Panc1 (cell line): ENCODE measurements around the gene GATA5. TPM values are rescaled to one million over a fixed set of nuclear protein-coding genes. Genes with fewer than 3 reads are reported as not detected.

Source experiments
- ATAC-seq: fragments of 200-7000 bp; cut with Tn5 transposase; 2 replicates; pipeline ENCODE4 v1.9.1; 2020; ENCODE audit warnings: mild to moderate bottlenecking, moderate library complexity
- BruUV-seq: library from RNA; stranded (reverse); fragments of 400-500 nt; replicated peaks from 2 replicates; lab custom pipeline; 2021; lab: Mats Ljungman, UMichigan
- CTCF ChIA-PET: fragments of 300-600 bp; sonication (Branson Sonifier 250); formaldehyde crosslinking; loops from one replicate; lab custom pipeline; 2022; ENCODE audit warnings: antibody characterized with exemption; lab: Charles Lee
- POLR2A ChIA-PET: fragments of 300-600 bp; sonication (Branson Sonifier 250); formaldehyde crosslinking; loops from one replicate; lab custom pipeline; 2022; ENCODE audit warnings: antibody characterized with exemption; lab: Charles Lee
- DNase-seq: peaks from one replicate; pipeline ENCODE4 v3.0.0-alpha.2; 2010; ENCODE audit warnings: low read depth, low spot score
- H3K27ac ChIP-seq: 2 replicates; pipeline ENCODE4 v1.5.1; 2011; ENCODE audit warnings: mild to moderate bottlenecking, low read length, inconsistent platforms
- H3K27me3 ChIP-seq: fragments of 200-500 bp; sonication (Bioruptor generic); 2 replicates; pipeline ENCODE4 v1.6.0; 2014; ENCODE audit warnings: low read length, inconsistent platforms; ENCODE audit not compliant: control insufficient read depth, insufficient read depth
- H3K36me3 ChIP-seq: fragments of 200-500 bp; sonication (Bioruptor generic); 2 replicates; pipeline ENCODE4 v1.5.1; 2014; ENCODE audit warnings: inconsistent platforms, mild to moderate bottlenecking, low read length, moderate library complexity; ENCODE audit not compliant: control insufficient read depth, insufficient read depth
- H3K4me1 ChIP-seq: 2 replicates; pipeline ENCODE4 v1.5.1; 2011; ENCODE audit warnings: inconsistent platforms, mild to moderate bottlenecking, low read length, moderate library complexity; ENCODE audit not compliant: control insufficient read depth, insufficient read depth
- H3K4me3 ChIP-seq, 2 experiments: 2 replicates each; pipeline ENCODE4 v1.5.1; 2011 to 2012; ENCODE audit warnings: low read depth in 2 of 2, low read length in 2 of 2, mild to moderate bottlenecking in 2 of 2, inconsistent platforms in 1 of 2, moderate library complexity in 1 of 2
- H3K9me3 ChIP-seq: fragments of 200-500 bp; sonication (Bioruptor generic); 2 replicates; pipeline ENCODE4 v1.5.1; 2014; ENCODE audit warnings: low read depth, mild to moderate bottlenecking, inconsistent platforms, low read length, moderate library complexity; ENCODE audit not compliant: control insufficient read depth, insufficient read depth
- POLR2AphosphoS5 ChIP-seq: IDR thresholded peaks from 2 replicates; pipeline ENCODE4 v1.6.1; 2012; ENCODE audit warnings: mild to moderate bottlenecking, low read depth, low read length, moderate library complexity
- SIN3A ChIP-seq: IDR thresholded peaks from 2 replicates; pipeline ENCODE4 v1.6.1; 2012; ENCODE audit warnings: low read depth, mild to moderate bottlenecking, low read length, moderate library complexity, borderline replicate concordance; ENCODE audit not compliant: insufficient read depth
- TCF7L2 ChIP-seq: IDR thresholded peaks from 2 replicates; pipeline ENCODE4 v1.6.1; 2011; ENCODE audit warnings: mild to moderate bottlenecking, low read depth, low read length, inconsistent platforms
- in situ Hi-C: cut with HindIII; loops from 2 replicates; pipeline ENCODE4 v1.10.0; 2016; ENCODE audit warnings: low sequenced_read_pairs, low pct_unique_long_range_greater_than_20kb
- intact Hi-C: fragments of 100-400 bp; cut with micrococcal nuclease; formaldehyde crosslinking; loops from one replicate; pipeline ENCODE4 v1.10.0; 2022; ENCODE audit not compliant: unreplicated experiment
- total RNA-seq: library from RNA; stranded (reverse); gene quantifications from one replicate; pipeline ENCODE4 v1.2.1, GENCODE V29; 2021; ENCODE audit not compliant: unreplicated experiment
- TF ChIP-seq, protein P1 (sequence below), 2 experiments: IDR thresholded peaks; 2 replicates each; pipeline ENCODE4 v1.6.1; 2011 to 2012; ENCODE audit warnings: low read depth in 2 of 2, control low read depth in 1 of 2, low read length in 1 of 2, mild to moderate bottlenecking in 1 of 2, moderate library complexity in 1 of 2; ENCODE audit not compliant: insufficient read depth in 1 of 2
- TF ChIP-seq, protein P2 (sequence below): fragments of 450-650 bp; IDR thresholded peaks from 2 replicates; pipeline ENCODE4 v1.5.1; 2017; ENCODE audit warnings: mild to moderate bottlenecking

GATA5 gene
- total RNA-seq, 1 experiment from 2014 or later, result 53.2 TPM

DNA sequence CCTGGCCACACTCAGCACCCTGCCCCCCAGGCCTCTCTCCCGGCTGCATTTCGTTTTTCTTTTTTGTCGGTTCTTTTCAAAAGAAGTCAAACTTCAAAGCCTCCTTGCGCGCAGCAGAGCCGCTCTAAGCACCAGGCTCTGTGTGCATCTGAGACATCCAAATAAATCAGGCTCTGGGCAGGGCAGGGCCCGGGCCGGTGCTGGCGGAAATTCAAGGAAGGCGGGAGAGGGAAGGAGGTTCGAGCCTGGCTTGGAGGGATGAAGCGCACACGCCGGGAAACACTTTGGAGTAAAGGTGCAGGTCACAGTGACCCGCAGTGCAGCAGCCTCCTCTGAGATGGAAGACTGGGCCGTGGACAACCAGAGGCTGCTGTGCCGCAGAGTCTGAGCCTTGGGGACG lies 5.8 kb downstream of the GATA5 start:
- peaks cover 30% of the 10 kb centered on the region for H3K4me1 ChIP-seq
- POLR2A ChIA-PET, result no interaction called here
- DNase-seq, result no peak
- ATAC-seq, result no peak
- CTCF ChIA-PET, result no interaction called here
- in situ Hi-C loops, result no loop called here
- no peak overlapping the region for H3K4me3 ChIP-seq
- no peaks in the 10 kb centered on the region for H3K9me3 ChIP-seq
- intact Hi-C loops, result loop anchor here (10.0 kb wide), 1 partner anchor 325 kb away; the partner anchor contains the start of gene MRGBP
- BruUV-seq, result no TSS peak
- H3K27me3 ChIP-seq, result no peaks in the 10 kb centered on the region
- H3K36me3 ChIP-seq, result peaks cover 2% of the 10 kb centered on the region; the same call in 1 of the 2 replicates
- peak overlapping the region; percentile 31; the same call in 1 of the 2 replicates for H3K27ac ChIP-seq
- TF ChIP-seq, protein P1, sequence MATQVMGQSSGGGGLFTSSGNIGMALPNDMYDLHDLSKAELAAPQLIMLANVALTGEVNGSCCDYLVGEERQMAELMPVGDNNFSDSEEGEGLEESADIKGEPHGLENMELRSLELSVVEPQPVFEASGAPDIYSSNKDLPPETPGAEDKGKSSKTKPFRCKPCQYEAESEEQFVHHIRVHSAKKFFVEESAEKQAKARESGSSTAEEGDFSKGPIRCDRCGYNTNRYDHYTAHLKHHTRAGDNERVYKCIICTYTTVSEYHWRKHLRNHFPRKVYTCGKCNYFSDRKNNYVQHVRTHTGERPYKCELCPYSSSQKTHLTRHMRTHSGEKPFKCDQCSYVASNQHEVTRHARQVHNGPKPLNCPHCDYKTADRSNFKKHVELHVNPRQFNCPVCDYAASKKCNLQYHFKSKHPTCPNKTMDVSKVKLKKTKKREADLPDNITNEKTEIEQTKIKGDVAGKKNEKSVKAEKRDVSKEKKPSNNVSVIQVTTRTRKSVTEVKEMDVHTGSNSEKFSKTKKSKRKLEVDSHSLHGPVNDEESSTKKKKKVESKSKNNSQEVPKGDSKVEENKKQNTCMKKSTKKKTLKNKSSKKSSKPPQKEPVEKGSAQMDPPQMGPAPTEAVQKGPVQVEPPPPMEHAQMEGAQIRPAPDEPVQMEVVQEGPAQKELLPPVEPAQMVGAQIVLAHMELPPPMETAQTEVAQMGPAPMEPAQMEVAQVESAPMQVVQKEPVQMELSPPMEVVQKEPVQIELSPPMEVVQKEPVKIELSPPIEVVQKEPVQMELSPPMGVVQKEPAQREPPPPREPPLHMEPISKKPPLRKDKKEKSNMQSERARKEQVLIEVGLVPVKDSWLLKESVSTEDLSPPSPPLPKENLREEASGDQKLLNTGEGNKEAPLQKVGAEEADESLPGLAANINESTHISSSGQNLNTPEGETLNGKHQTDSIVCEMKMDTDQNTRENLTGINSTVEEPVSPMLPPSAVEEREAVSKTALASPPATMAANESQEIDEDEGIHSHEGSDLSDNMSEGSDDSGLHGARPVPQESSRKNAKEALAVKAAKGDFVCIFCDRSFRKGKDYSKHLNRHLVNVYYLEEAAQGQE (IDR thresholded peaks at IDR 0.05; ENCODE audit: insufficient read depth in 1 of 2, low read depth in 2 of 2, low read length in 1 of 2), result no peak
- TF ChIP-seq TCF7L2 (no peak), POLR2AphosphoS5 (no peak), SIN3A (no peak)
- TF ChIP-seq, protein P2, sequence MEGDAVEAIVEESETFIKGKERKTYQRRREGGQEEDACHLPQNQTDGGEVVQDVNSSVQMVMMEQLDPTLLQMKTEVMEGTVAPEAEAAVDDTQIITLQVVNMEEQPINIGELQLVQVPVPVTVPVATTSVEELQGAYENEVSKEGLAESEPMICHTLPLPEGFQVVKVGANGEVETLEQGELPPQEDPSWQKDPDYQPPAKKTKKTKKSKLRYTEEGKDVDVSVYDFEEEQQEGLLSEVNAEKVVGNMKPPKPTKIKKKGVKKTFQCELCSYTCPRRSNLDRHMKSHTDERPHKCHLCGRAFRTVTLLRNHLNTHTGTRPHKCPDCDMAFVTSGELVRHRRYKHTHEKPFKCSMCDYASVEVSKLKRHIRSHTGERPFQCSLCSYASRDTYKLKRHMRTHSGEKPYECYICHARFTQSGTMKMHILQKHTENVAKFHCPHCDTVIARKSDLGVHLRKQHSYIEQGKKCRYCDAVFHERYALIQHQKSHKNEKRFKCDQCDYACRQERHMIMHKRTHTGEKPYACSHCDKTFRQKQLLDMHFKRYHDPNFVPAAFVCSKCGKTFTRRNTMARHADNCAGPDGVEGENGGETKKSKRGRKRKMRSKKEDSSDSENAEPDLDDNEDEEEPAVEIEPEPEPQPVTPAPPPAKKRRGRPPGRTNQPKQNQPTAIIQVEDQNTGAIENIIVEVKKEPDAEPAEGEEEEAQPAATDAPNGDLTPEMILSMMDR, result no peak

DNA sequence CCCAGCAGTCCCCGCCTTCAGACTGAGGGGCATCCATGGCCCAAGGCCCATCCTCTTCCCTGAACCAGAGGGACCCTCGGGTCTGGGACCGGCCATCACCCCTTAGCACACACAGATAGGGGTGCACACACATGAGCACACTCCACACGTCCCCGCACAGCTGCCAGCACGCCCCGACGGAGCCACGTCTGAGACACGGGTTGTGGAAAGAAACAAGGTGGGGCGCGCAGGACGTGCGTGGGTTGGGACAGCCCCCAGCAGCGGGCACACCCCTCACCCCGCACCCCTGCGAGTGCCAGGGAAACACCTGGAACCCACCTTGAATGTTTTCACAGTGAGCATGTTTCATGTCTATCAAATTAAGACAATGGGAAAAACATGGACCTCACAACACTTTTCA lies 6.4 kb downstream of the GATA5 start:
- intact Hi-C loops, result no loop called here
- H3K4me3 ChIP-seq, result no peak overlapping the region
- ATAC-seq (no peak), DNase-seq (no peak)
- no peaks in the 10 kb centered on the region for H3K27me3 ChIP-seq
- no peaks in the 10 kb centered on the region for H3K9me3 ChIP-seq
- H3K27ac ChIP-seq, result peak overlapping the region; percentile 13; the same call in 1 of the 2 replicates
- H3K4me1 ChIP-seq, result peaks cover 32% of the 10 kb centered on the region
- no peak for TF ChIP-seq POLR2AphosphoS5
- TF ChIP-seq SIN3A, result no peak
- TF ChIP-seq, protein P1 (IDR thresholded peaks at IDR 0.05; ENCODE audit: insufficient read depth in 1 of 2, low read depth in 2 of 2, low read length in 1 of 2), result no peak
- TF ChIP-seq TCF7L2, result no peak
- TF ChIP-seq, protein P2, result no peak
- no TSS peak for BruUV-seq
- peaks cover 2% of the 10 kb centered on the region; the same call in 1 of the 2 replicates for H3K36me3 ChIP-seq
- CTCF ChIA-PET, result no interaction called here
- in situ Hi-C loops, result no loop called here
- POLR2A ChIA-PET, result no interaction called here
